Measurements from ENCODE around the gene RAB3C.

GRCh38 chr5:58890701-58891085 is 307.8 kb downstream of the RAB3C start:
- TF ChIP-seq, protein P1, sequence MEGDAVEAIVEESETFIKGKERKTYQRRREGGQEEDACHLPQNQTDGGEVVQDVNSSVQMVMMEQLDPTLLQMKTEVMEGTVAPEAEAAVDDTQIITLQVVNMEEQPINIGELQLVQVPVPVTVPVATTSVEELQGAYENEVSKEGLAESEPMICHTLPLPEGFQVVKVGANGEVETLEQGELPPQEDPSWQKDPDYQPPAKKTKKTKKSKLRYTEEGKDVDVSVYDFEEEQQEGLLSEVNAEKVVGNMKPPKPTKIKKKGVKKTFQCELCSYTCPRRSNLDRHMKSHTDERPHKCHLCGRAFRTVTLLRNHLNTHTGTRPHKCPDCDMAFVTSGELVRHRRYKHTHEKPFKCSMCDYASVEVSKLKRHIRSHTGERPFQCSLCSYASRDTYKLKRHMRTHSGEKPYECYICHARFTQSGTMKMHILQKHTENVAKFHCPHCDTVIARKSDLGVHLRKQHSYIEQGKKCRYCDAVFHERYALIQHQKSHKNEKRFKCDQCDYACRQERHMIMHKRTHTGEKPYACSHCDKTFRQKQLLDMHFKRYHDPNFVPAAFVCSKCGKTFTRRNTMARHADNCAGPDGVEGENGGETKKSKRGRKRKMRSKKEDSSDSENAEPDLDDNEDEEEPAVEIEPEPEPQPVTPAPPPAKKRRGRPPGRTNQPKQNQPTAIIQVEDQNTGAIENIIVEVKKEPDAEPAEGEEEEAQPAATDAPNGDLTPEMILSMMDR (IDR thresholded peaks at IDR 0.05), result no peak
- TF ChIP-seq POLR2A (IDR thresholded peaks at IDR 0.05), result no peak

All from right lobe of liver (tissue), 4 donors.